Effector memory CD4-positive, alpha-beta T cell (primary cell): ENCODE data around the gene ODC1.

Source experiments
- DNase-seq, 3 donors: peaks; one replicate each; pipeline ENCODE4 v3.0.0-alpha.2; 2020
- H3K27ac ChIP-seq: 2 replicates; pipeline ENCODE4 v1.7.0; 2013; ENCODE audit warnings: mild to moderate bottlenecking, low read length, moderate library complexity; ENCODE audit not compliant: insufficient read depth, poor library complexity, severe bottlenecking
- H3K27me3 ChIP-seq: replicated peaks from 2 replicates; pipeline ENCODE4 v1.7.0; 2013; ENCODE audit warnings: mild to moderate bottlenecking, low read length; ENCODE audit not compliant: insufficient read depth, control insufficient read depth, poor library complexity, severe bottlenecking
- H3K36me3 ChIP-seq: 2 replicates; pipeline ENCODE4 v1.7.0; 2013; ENCODE audit warnings: mild to moderate bottlenecking, low read length, moderate library complexity; ENCODE audit not compliant: control insufficient read depth, insufficient read depth
- H3K4me1 ChIP-seq: 2 replicates; pipeline ENCODE4 v1.7.0; 2013; ENCODE audit warnings: low read length, mild to moderate bottlenecking; ENCODE audit not compliant: control insufficient read depth, insufficient read depth, poor library complexity, severe bottlenecking
- H3K4me3 ChIP-seq: 2 replicates; pipeline ENCODE4 v1.7.0; 2013; ENCODE audit warnings: low read length, low read depth, mild to moderate bottlenecking; ENCODE audit not compliant: insufficient read depth, poor library complexity, severe bottlenecking
- H3K9me3 ChIP-seq: 2 replicates; pipeline ENCODE4 v1.7.0; 2013; ENCODE audit warnings: mild to moderate bottlenecking, low read length, moderate library complexity; ENCODE audit not compliant: control insufficient read depth

The ODC1 gene

DNA sequence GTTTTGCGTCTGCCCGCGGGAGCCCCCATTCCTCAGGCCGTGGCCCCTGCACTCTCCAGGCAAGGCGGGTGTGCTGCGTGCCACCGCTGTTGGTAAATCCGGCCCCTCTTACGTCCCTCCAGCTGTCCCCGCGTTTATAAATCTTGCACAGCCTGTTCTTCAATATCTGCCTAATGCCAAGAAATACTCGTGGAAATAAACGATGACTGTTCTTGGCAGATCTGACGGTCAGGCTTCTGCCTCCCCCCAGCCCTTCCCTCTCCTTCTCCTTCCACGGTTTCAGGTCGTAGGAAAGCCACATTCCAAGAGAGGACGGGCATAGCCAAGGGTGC lies 20.5 kb downstream of the ODC1 start:
- DNase-seq: no peak
- no peak overlapping the region for H3K27ac ChIP-seq
- H3K9me3 ChIP-seq: no peaks in the 10 kb centered on the region
- H3K4me3 ChIP-seq: no peak overlapping the region
- peaks cover 40% of the 10 kb centered on the region for H3K36me3 ChIP-seq
- peaks cover 9% of the 10 kb centered on the region for H3K4me1 ChIP-seq
- no peaks in the 10 kb centered on the region for H3K27me3 ChIP-seq

DNA sequence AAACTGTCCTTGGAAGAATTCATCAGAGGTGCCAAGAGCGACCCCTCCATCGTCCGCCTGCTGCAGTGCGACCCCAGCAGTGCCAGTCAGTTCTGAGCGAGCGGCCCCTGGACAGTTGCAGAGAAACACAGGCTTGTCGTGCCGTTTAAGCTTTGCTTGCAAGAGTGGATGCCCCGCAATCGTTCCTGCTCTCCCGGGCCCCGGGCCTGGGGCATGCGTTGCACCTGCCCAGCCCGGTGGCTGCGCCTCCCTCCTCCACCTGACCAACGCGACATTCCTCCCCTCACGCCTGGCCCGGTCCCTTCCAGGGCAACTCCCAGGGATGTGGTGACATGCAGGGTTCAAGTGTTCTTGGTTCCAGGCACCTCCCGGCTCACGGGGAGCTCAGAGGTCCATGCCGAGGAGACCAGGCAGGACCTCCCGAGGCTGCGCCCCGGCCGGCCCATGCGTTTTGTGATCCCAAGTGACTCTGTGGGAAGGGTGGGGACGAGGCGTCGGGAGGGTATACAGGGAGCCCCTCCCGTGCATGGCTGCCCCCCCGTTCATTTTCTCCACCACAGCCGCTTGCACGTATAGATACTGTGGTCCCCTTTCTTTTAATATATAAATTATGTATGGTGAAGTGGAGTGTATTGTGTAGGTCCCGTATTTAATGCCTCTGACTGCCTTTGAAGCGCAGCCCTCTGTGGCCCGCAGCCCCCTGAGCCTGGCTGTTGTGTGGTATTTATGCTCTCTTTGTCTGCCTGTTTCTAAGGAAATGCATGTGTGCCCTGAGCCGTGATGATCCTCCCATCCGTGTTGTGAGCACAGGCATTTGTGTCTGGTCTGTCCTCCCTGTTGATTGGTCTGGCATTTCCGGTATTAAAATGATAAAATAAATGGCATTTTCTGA lies 21.2 kb downstream of the ODC1 start:
- H3K4me3 ChIP-seq: no peak overlapping the region
- DNase-seq: no peak
- H3K36me3 ChIP-seq: peaks cover 47% of the 10 kb centered on the region
- no peaks in the 10 kb centered on the region for H3K27me3 ChIP-seq
- H3K9me3 ChIP-seq: no peaks in the 10 kb centered on the region
- peaks cover 3% of the 10 kb centered on the region for H3K4me1 ChIP-seq
- H3K27ac ChIP-seq: no peak overlapping the region

DNA sequence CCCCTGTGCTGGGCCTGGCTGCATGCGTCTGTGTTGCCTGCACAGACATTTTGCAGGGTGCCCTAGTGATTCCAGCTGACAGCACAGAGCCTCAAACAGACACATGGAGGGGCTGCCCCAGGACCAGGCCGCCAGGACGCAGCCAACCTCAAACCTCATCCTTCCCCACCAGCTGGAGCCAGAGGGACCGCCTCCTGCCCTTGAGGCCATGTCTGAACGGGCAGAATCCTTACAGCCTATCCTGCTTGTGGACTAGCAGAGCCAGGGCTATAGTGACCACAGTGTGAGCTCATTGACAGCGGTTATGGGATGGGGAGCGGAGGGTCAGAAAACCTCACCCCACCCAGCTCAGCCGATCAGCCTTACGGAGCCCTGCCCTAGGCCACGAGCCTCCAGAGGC lies 22.4 kb downstream of the ODC1 start:
- Histone ChIP-seq H3K4me1 (no peaks in the 10 kb centered on the region), H3K4me3 (no peak overlapping the region), H3K9me3 (no peaks in the 10 kb centered on the region), H3K27ac (no peak overlapping the region), H3K27me3 (no peaks in the 10 kb centered on the region), H3K36me3 (peaks cover 59% of the 10 kb centered on the region)
- DNase-seq: no peak

DNA sequence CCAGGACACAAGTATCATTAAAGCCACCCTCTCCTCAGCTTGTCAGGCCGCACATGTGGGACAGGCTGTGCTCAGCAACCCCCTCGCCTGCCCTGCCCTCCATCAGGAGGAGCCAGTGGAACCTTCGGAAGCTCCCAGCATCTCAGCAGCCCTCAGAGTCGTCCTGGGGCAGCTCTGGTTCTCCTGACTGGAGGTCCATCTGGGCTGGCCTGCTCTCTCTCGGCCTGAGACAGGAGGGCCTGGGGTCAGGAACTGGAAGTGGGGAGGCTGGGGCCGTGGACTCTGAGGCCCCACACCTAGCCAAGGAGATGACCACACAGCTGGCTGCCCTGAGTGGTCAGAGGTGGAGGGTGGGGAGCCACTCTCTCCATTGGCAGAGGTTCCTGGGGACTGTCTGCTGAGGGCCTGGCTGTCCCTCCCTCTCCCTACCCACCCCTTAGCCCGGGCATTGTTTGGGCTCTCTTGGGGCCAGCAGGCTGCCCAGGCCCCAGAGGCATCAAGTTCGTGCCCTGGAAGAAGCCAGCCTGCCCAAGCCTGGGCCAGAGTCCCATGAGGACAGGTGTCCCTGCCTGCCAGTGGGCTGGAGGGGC lies 23.1 kb downstream of the ODC1 start:
- no peak overlapping the region for H3K4me3 ChIP-seq

DNA sequence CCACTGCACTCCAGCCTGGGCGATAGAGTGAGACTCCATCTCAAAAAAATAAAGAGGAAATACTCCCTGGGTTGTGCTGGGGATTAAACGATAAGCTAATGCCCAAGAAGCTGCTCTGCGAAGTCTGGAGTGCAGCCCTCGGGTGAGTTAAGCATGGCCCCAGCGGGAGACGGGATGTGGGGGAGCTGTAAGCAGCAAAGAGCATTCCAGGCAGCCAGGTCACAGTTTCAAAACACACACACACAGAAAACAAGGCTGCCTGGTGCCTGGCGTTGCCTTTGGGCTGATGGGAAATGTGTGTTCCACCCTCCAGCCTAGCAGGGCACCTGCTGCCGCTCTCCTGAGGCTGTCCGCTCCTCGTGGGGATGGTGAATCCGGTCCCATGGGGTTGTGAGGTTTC lies 24.1 kb downstream of the ODC1 start:
- peaks cover 73% of the 10 kb centered on the region for H3K36me3 ChIP-seq
- H3K4me3 ChIP-seq: no peak overlapping the region
- no peaks in the 10 kb centered on the region for H3K4me1 ChIP-seq
- H3K27ac ChIP-seq: no peak overlapping the region
- no peak for DNase-seq
- no peaks in the 10 kb centered on the region for H3K27me3 ChIP-seq
- H3K9me3 ChIP-seq: no peaks in the 10 kb centered on the region

More for the DNA sequence above, 23.1 kb downstream of the ODC1 start:
- Histone ChIP-seq H3K36me3 (peaks cover 66% of the 10 kb centered on the region), H3K27ac (no peak overlapping the region), H3K27me3 (no peaks in the 10 kb centered on the region), H3K4me1 (no peaks in the 10 kb centered on the region), H3K9me3 (no peaks in the 10 kb centered on the region)
- no peak for DNase-seq

DNA sequence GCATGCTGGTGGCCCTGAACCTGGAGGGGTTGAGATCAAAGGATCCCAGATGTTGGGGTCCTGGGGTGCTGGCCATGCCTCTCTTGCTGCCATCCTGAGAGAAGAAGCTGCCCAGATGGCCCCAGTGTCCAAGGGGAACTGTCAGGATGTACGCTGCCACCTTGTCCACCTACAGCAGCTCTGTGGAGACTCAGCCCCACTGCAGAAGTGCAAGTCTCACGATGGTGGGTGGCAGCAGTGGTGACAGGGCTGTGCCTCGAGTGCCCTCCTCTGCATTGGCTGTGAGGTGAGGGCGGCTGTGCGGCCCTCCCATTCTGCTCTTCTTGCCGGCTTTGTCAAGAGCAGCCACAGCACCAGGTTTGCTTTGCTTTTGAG lies 24.7 kb downstream of the ODC1 start:
- H3K4me1 ChIP-seq: no peaks in the 10 kb centered on the region
- DNase-seq: no peak
- H3K36me3 ChIP-seq: peaks cover 73% of the 10 kb centered on the region
- H3K27me3 ChIP-seq: no peaks in the 10 kb centered on the region
- H3K4me3 ChIP-seq: no peak overlapping the region
- no peaks in the 10 kb centered on the region for H3K9me3 ChIP-seq
- no peak overlapping the region for H3K27ac ChIP-seq

DNA sequence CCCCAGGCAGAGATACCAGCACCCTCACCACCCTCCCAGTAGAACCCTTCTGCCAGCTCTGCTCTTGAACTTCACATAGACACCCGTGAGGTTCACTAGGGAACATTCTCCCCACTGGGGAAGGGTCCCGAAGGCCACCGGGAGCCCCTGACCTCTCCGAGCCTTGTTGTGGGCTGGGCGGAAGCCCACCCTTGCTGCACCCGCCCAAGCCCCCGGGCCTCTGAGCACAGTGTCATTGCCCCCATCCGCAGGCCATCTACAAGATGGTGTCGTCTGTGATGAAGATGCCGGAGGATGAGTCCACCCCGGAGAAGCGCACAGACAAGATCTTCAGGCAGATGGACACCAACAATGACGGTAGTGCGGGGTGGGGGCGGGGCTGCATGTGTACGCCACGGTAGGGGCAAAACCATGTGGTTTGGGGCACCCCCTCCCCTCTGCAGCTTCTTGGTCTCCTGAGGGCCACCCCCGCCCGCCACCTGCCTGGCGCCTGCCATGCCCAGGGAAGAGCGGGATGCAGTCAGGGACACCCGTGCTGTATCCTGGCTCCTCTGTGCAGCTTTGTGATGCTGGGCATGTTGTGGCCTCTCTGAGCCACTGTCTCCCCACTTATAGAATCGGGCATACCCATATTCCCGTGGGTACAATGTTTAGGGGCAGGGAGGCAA lies 25.3 kb downstream of the ODC1 start:
- H3K36me3 ChIP-seq: peaks cover 73% of the 10 kb centered on the region
- H3K4me1 ChIP-seq: no peaks in the 10 kb centered on the region
- no peaks in the 10 kb centered on the region for H3K9me3 ChIP-seq
- no peak overlapping the region for H3K4me3 ChIP-seq
- no peaks in the 10 kb centered on the region for H3K27me3 ChIP-seq
- no peak for DNase-seq
- H3K27ac ChIP-seq: no peak overlapping the region

DNA sequence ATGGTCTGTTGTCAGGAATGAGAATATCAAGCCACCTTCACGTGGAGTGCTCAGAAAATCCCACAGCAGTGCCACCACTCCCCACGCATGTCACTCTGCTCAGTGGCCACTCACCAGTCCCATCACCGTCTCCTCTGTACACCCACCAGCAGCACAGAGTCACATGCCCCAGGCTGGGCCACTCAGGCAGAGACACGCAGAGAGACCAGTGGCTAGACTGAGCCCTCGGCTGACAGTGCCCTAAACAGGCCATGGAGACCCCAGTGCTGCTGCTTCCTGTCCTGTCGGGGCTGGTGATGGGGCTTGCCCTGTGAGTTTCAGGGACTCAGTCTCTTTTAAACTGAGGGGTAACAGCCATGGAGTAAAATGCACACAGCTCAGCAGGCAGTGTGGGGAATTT lies 25.9 kb downstream of the ODC1 start:
- Histone ChIP-seq H3K27ac (no peak overlapping the region), H3K9me3 (no peaks in the 10 kb centered on the region), H3K27me3 (no peaks in the 10 kb centered on the region), H3K4me3 (no peak overlapping the region), H3K36me3 (peaks cover 71% of the 10 kb centered on the region), H3K4me1 (no peaks in the 10 kb centered on the region)
- DNase-seq: no peak

DNA sequence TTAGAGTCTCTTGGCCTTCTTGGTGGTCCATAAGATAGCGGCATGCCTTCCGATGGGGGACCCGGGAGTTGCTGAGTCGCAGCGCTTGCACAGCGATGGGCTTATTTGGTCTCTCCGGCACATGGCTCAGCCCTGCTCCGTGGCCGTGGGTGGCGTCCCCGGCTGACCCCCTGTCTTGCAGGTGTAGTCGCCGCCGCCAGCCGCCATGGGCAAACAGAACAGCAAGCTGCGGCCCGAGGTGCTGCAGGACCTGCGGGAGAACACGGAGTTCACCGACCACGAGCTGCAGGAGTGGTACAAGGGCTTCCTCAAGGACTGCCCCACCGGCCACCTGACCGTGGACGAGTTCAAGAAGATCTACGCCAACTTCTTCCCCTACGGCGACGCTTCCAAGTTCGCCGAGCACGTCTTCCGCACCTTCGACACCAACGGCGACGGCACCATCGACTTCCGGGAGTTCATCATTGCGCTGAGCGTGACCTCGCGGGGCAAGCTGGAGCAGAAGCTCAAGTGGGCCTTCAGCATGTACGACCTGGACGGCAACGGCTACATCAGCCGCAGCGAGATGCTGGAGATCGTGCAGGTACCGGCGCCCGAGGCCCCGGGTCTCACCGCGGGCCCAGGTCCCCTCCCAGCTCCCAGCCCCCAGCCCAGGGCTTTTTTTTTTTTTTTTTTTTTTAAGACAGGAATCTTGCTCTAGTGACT lies 28.4 kb downstream of the ODC1 start:
- H3K36me3 ChIP-seq: peaks cover 51% of the 10 kb centered on the region
- H3K4me3 ChIP-seq: no peak overlapping the region
- no peaks in the 10 kb centered on the region for H3K4me1 ChIP-seq
- no peak overlapping the region for H3K27ac ChIP-seq
- DNase-seq: no peak
- no peaks in the 10 kb centered on the region for H3K27me3 ChIP-seq
- H3K9me3 ChIP-seq: no peaks in the 10 kb centered on the region
